ENCODE results near the gene ESRRA. TPM values are rescaled to one million over a fixed set of nuclear protein-coding genes. Genes with fewer than 3 reads are reported as not detected.

The ESRRA gene
- total RNA-seq, 1 donor: 21.6 TPM

GRCh38 chr11:64356498-64357411, 51.4 kb downstream of the ESRRA start:
- peak; percentile 41 for DNase-seq (ENCODE audit: low read depth)
- no peak overlapping the region for H3K4me3 ChIP-seq (ENCODE audit: low read depth, low read length)
- TF ChIP-seq CTCF (IDR thresholded peaks at IDR 0.05; ENCODE audit: insufficient read depth, low read length): peak; percentile 50

GRCh38 chr11:64357446-64357845, 52.1 kb downstream of the ESRRA start:
- DNase-seq (ENCODE audit: low read depth): no peak
- H3K4me3 ChIP-seq (ENCODE audit: low read depth, low read length): no peak overlapping the region
- no peak for TF ChIP-seq CTCF (IDR thresholded peaks at IDR 0.05; ENCODE audit: insufficient read depth, low read length)

GRCh38 chr11:64357904-64358535, 52.7 kb downstream of the ESRRA start:
- no peak for DNase-seq (ENCODE audit: low read depth)
- H3K4me3 ChIP-seq (ENCODE audit: low read depth, low read length): peak overlapping the region; percentile 65
- no peak for TF ChIP-seq CTCF (IDR thresholded peaks at IDR 0.05; ENCODE audit: insufficient read depth, low read length)

GRCh38 chr11:64358536-64358906, 53.2 kb downstream of the ESRRA start:
- TF ChIP-seq CTCF (IDR thresholded peaks at IDR 0.05; ENCODE audit: insufficient read depth, low read length): no peak
- no peak for DNase-seq (ENCODE audit: low read depth)
- H3K4me3 ChIP-seq (ENCODE audit: low read depth, low read length): peak overlapping the region; percentile 65

- no peak for TF ChIP-seq CTCF (IDR thresholded peaks at IDR 0.05; ENCODE audit: insufficient read depth, low read length)
- peak within 1 kb of the TSS; percentile 92 for H3K4me3 ChIP-seq (ENCODE audit: low read depth, low read length)
- peak; percentile 42 for DNase-seq (ENCODE audit: low read depth)
These were observed 53.8 kb downstream of the ESRRA start, which contains the start of gene RPS6KA4 for GRCh38 chr11:64358907-64359711. TSS of gene RPS6KA4 (plus strand) at chr11:64359162. CDS start at chr11:64359236, 74 bp downstream.

- TF ChIP-seq CTCF (IDR thresholded peaks at IDR 0.05; ENCODE audit: insufficient read depth, low read length): no peak
- peak overlapping the region; percentile 92 for H3K4me3 ChIP-seq (ENCODE audit: low read depth, low read length)
- no peak for DNase-seq (ENCODE audit: low read depth)
These were observed 54.6 kb downstream of the ESRRA start for GRCh38 chr11:64359712-64360445.

Measured in fibroblast of the aortic adventitia (primary cell).